Aorta (tissue), 5 donors: ENCODE measurements around the gene RRAGC. TPM values are rescaled to one million over a fixed set of nuclear protein-coding genes. Genes with fewer than 3 reads are reported as not detected.

ENCODE experiments used
- ATAC-seq: fragments of 200-7000 bp; cut with Tn5 transposase; one replicate; pipeline ENCODE4 v1.9.1; 2022; ENCODE audit warnings: moderate library complexity; ENCODE audit not compliant: low FRiP score
- DNase-seq, 2 donors: peaks; one replicate each; pipeline ENCODE4 v3.0.0-alpha.2; 2020
- H3K27ac ChIP-seq, 2 donors: one replicate each; pipeline ENCODE4 v1.5.1; 2013; ENCODE audit warnings: low read length in 2 of 2, mild to moderate bottlenecking in 2 of 2, moderate library complexity in 2 of 2, control low read depth in 1 of 2, inconsistent platforms in 1 of 2, low read depth in 1 of 2
- H3K27me3 ChIP-seq, 2 donors: one replicate each; pipeline ENCODE4 v1.6.1; 2013; ENCODE audit warnings: control low read depth in 1 of 2, low read length in 1 of 2, mild to moderate bottlenecking in 1 of 2, moderate library complexity in 1 of 2; ENCODE audit not compliant: insufficient read depth in 2 of 2, control insufficient read depth in 1 of 2
- H3K36me3 ChIP-seq, 2 donors: one replicate each; pipeline ENCODE4 v1.6.1; 2013; ENCODE audit warnings: control low read depth in 1 of 2, low read length in 1 of 2, mild to moderate bottlenecking in 1 of 2; ENCODE audit not compliant: insufficient read depth in 2 of 2, control insufficient read depth in 1 of 2
- H3K4me1 ChIP-seq, 2 donors: one replicate each; pipeline ENCODE4 v1.6.1; 2013; ENCODE audit warnings: low read length in 2 of 2, control low read depth in 1 of 2, mild to moderate bottlenecking in 1 of 2, moderate library complexity in 1 of 2; ENCODE audit not compliant: insufficient read depth in 2 of 2, control insufficient read depth in 1 of 2
- H3K4me3 ChIP-seq, 2 donors: one replicate each; pipeline ENCODE4 v1.5.1; 2013; ENCODE audit warnings: low read length in 2 of 2, control low read depth in 1 of 2, mild to moderate bottlenecking in 1 of 2
- H3K9me3 ChIP-seq: one replicate; pipeline ENCODE4 v1.6.1; 2013; ENCODE audit warnings: mild to moderate bottlenecking, low read length; ENCODE audit not compliant: control insufficient read depth
- WGBS, 2 donors: extraction: QIAGEN DNeasy Blood & Tissue Kit; methylation state at CpG; one replicate each; pipeline ENCODE4 v1.1.7; 2013; 5-methylcytosine and 5-hydroxymethylcytosine counted together
- intact Hi-C, 2 donors: fragments of 100-400 bp; cut with DNase I; formaldehyde crosslinking; loops; one replicate each; pipeline versions ENCODE4 v1.14.2 to v1.15.0; 2022
- long read RNA-seq, 2 donors: library from polyadenylated mRNA; unstranded; transcript quantifications; one replicate each; pipeline ENCODE4 v2.0.0, GENCODE V29; 2020 to 2021
- polyA plus RNA-seq, 2 donors: library from polyadenylated mRNA; stranded (reverse); fragments of 200-250 nt; gene quantifications; one replicate each; pipeline ENCODE4 v1.2.3, GENCODE V29; 2013
- total RNA-seq, 2 donors: library from RNA; stranded (reverse); fragmentation: NEBNext Ultra II Directional; extraction: Animal tissue kit (Norgen Biotek cat#: 25700); gene quantifications; one replicate each; pipeline ENCODE4 v1.2.1, GENCODE V29; 2021
- donor health status: healthy with polysubstance abuse.
- donor health status: Bipolar disorder and iron deficiency.
- donor health status: DM: no; HTN: no; CAD: no.
- donor health status: DM: no; HTN: no; CAD: no.
- donor health status: DM: yes; HTN: yes; CAD: no.

Gene RRAGC
- total RNA-seq (10 to 100 TPM; 23.0 to 28.4 TPM), polyA plus RNA-seq (10 to 100 TPM; 21.6 to 23.5 TPM)
- long read RNA-seq, donor 1, partial matches to known transcripts = 1 of 2 reads
- long read RNA-seq, donor 1, other reads (novel, unspliced or antisense) = 0 of 2 reads
- long read RNA-seq, donor 2, transcript RRAGC-201 (7 exons, 2,732 nt) = major isoform, 27 of 30 reads
- long read RNA-seq, donor 2, partial matches to known transcripts = 1 of 30 reads
- long read RNA-seq, donor 2, other reads (novel, unspliced or antisense) = 2 of 30 reads

GRCh38 chr1:38859561-38860453, at the start of gene RRAGC:
Gene RRAGC, minus strand, starts transcription at chr1:38859772. Its CDS starts 126 bp downstream, at chr1:38859646.
- Histone ChIP-seq H3K9me3 (no peaks in the 10 kb centered on the region), H3K27ac (peak within 1 kb of the TSS in 1 of 2 donors; percentile 55), H3K36me3 (peaks cover 1 to 3% of the 10 kb centered on the region in 2 donors), H3K4me3 (peak within 1 kb of the TSS; percentile 95 to 97), H3K4me1 (peaks cover 2 to 6% of the 10 kb centered on the region in 2 donors), H3K27me3 (no peaks in the 10 kb centered on the region)
- ATAC-seq = peak; percentile 99
- intact Hi-C loops = loop anchor here in 1 of 2 donors (5.0 kb wide), 1 partner anchor 132 kb away; the partner anchor contains the start of gene AKIRIN1
- 0% methylated on average over 34 to 70 of the region's 70 CpGs for WGBS, 2 donors
- peak; percentile 100 for DNase-seq

DNA sequence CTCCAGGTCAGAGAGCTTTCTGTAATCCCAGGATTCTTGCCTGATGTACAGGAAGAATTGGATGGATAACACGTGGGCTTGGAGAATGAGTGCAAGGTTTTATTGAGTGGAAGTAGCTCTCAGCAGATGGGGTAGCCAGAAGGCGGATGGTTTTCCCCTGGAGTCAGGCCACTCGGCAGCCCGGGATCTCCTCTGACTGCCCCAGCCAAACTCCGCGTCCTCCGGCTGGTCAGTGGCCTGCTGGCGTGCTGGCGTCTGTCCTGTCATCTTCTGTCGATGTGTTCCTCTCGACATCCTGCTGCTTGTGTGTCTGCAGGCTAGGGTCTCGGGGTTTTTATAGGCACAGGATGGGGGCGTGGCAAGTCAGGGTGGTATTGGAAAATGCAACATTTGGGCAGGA, 49.2 kb upstream of the RRAGC start:
- Histone ChIP-seq H3K27ac (no peak overlapping the region), H3K4me3 (no peak overlapping the region), H3K27me3 (no peaks in the 10 kb centered on the region), H3K9me3 (no peaks in the 10 kb centered on the region), H3K4me1 (no peaks in the 10 kb centered on the region), H3K36me3 (no peaks in the 10 kb centered on the region)
- ATAC-seq (no peak), DNase-seq (no peak)
- 88 to 89% methylated on average over 13 of the region's 13 CpGs for WGBS, 2 donors
- intact Hi-C loops = no loop called here

DNA sequence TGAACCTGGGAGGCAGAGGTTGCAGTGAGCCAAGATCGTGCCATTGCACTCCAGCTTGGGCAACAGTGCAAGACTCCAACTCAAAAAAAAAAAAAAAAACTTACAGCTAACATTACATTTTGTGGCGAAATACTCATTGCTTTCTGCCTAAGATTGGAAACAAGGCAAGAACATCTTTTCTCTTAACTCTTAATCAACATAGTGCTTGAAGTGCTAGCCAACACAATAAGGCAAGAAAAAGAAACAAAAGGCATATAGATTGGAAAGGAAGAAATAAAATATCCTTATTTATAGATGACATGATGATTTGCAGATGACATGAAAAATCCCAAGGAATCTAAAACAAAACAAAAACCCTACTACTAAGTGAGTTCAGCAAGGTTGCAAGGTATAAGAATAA, 46.4 kb upstream of the RRAGC start:
- Histone ChIP-seq H3K9me3 (no peaks in the 10 kb centered on the region), H3K27ac (no peak overlapping the region), H3K4me3 (no peak overlapping the region), H3K4me1 (no peaks in the 10 kb centered on the region), H3K27me3 (no peaks in the 10 kb centered on the region), H3K36me3 (no peaks in the 10 kb centered on the region)
- WGBS, 2 donors = 93% methylated on average over 2 of the region's 2 CpGs
- ATAC-seq (no peak), DNase-seq (no peak)
- intact Hi-C loops = no loop called here

DNA sequence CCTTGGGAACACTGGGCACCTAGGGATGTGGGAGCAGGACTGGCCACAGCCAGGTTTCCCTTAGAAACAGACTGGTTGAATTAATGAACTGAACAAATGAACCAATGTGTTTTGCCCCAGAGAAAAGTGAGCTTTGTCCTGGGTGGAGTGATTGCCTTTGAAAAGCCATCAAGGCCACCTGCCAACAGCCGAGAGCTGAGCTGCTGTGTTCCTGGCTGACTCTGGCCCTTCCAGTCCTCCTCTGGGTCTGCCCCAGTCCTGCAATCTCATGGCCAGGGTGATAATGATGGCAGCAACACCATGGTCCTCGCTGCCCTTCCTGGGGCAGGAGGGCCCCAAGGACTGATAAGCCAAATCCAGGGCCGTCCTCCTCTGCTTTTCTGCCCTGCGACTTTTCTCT, 40.0 kb upstream of the RRAGC start:
- no peaks in the 10 kb centered on the region for H3K4me1 ChIP-seq
- no peaks in the 10 kb centered on the region for H3K9me3 ChIP-seq
- no peak overlapping the region for H3K27ac ChIP-seq
- H3K36me3 ChIP-seq = no peaks in the 10 kb centered on the region
- H3K27me3 ChIP-seq = no peaks in the 10 kb centered on the region
- intact Hi-C loops = no loop called here
- 86 to 93% methylated on average over 4 of the region's 4 CpGs for WGBS, 2 donors
- DNase-seq = no peak
- H3K4me3 ChIP-seq = no peak overlapping the region
- ATAC-seq = no peak

DNA sequence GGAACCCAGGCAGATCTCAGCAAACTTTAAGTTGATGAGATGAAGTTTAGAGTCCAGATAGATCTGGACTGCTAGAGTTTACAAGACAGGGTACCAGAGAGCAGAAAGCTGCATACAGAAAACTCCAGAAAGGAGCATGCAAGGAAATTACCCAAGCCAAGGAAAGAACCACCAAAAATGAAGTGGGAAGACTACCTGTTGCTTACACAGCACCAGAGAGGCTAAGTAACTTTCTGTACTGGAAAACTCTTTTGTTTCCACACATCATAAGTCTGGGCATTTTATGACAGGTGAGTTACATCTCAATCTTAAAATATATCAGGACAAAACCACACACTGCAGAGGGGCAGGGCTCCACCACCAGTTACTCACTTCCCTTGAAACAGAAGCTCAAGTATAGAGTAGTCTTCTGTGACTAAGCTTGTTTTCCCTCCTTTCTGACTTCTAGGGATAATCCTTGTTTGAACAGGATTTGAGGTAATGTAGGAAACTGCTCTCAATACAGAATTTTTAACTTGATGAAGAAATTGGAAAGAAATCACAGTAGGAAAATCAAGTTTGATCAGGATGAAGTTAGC, 39.2 kb upstream of the RRAGC start:
- Histone ChIP-seq H3K9me3 (no peaks in the 10 kb centered on the region), H3K36me3 (no peaks in the 10 kb centered on the region), H3K27ac (no peak overlapping the region), H3K4me1 (no peaks in the 10 kb centered on the region), H3K27me3 (no peaks in the 10 kb centered on the region), H3K4me3 (no peak overlapping the region)
- no peak for DNase-seq
- ATAC-seq = no peak
- intact Hi-C loops = no loop called here

DNA sequence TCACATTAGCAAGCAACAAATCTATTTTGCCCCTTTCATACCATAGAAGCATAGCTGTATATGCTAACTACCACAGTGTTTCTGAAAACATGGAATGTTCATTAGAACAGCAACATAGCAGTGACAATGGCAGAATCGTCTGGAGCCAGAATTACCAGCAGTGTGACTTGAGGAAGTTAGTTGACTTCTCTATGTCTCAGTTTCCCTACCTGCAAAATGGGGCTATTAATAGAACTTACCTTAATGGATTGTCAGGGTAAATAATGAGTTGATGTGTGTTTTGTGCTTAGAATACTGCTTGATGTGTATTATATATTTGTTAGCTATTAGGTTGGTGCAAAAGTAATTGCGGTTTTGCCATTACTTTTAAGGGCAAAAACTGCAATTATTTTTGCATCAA, 36.6 kb upstream of the RRAGC start:
- intact Hi-C loops = no loop called here
- DNase-seq (no peak), ATAC-seq (no peak)

GRCh38 chr1:38892976-38893375, 33.4 kb upstream of the RRAGC start:
- no peak overlapping the region for H3K4me3 ChIP-seq
- H3K36me3 ChIP-seq = peaks cover 0 to 2% of the 10 kb centered on the region in 2 donors
- H3K27me3 ChIP-seq = no peaks in the 10 kb centered on the region
- no peak overlapping the region for H3K27ac ChIP-seq
- H3K9me3 ChIP-seq = no peaks in the 10 kb centered on the region
- intact Hi-C loops = no loop called here
- ATAC-seq = no peak
- no peak for DNase-seq
- H3K4me1 ChIP-seq = no peaks in the 10 kb centered on the region
- WGBS, 2 donors = 76 to 83% methylated on average over 1 of the region's 1 CpG

More for the DNA sequence above, 36.6 kb upstream of the RRAGC start:
- WGBS, 2 donors = 91 to 94% methylated on average over 2 of the region's 2 CpGs
- H3K9me3 ChIP-seq = no peaks in the 10 kb centered on the region
- H3K27ac ChIP-seq = no peak overlapping the region
- no peaks in the 10 kb centered on the region for H3K27me3 ChIP-seq
- no peak overlapping the region for H3K4me3 ChIP-seq
- H3K36me3 ChIP-seq = no peaks in the 10 kb centered on the region
- no peaks in the 10 kb centered on the region for H3K4me1 ChIP-seq

- intact Hi-C loops = no loop called here
- no peak for DNase-seq
- Histone ChIP-seq H3K4me3 (no peak overlapping the region), H3K27me3 (no peaks in the 10 kb centered on the region), H3K27ac (no peak overlapping the region), H3K36me3 (peaks cover 0 to 2% of the 10 kb centered on the region in 2 donors), H3K9me3 (no peaks in the 10 kb centered on the region), H3K4me1 (no peaks in the 10 kb centered on the region)
- 94 to 100% methylated on average over 1 of the region's 1 CpG for WGBS, 2 donors
- ATAC-seq = no peak
These were observed 32.2 kb upstream of the RRAGC start for GRCh38 chr1:38891753-38892152.
